GM12873 (cell line): ENCODE measurements around the gene KLC1.

Source experiments
- CTCF ChIP-seq: IDR thresholded peaks from 2 replicates; pipeline ENCODE4 v1.5.1; 2012; ENCODE audit warnings: low read depth, mild to moderate bottlenecking, moderate library complexity, low read length, control low read depth; ENCODE audit not compliant: insufficient read depth; ENCODE audit errors: missing control alignments

The KLC1 gene

GRCh38 chr14:103628684-103629502, at the start of gene KLC1:
Gene KLC1, plus strand, starts transcription at chr14:103629211. Its CDS starts 25,354 bp downstream, at chr14:103654565.
- peak; percentile 3 for TF ChIP-seq CTCF

GRCh38 chr14:103581206-103581605, 47.8 kb upstream of the KLC1 start:
- no peak for TF ChIP-seq CTCF

GRCh38 chr14:103581954-103582703, 46.9 kb upstream of the KLC1 start:
- no peak for TF ChIP-seq CTCF

- no peak for TF ChIP-seq CTCF
These were observed 44.6 kb upstream of the KLC1 start for GRCh38 chr14:103584326-103584915.

GRCh38 chr14:103593577-103593976, 35.4 kb upstream of the KLC1 start:
- TF ChIP-seq CTCF, result no peak

- no peak for TF ChIP-seq CTCF
These were observed 34.7 kb upstream of the KLC1 start for GRCh38 chr14:103594265-103594664.
